A549 treated with GW870086 at 1 μM for 4 hours (cell line): ENCODE results near the gene OR4Q3. TPM values are rescaled to one million over a fixed set of nuclear protein-coding genes. Genes with fewer than 3 reads are reported as not detected.

Experiments
- total RNA-seq: library from RNA; stranded (reverse); fragments of 200-300 nt; extraction: Qiagen RNA extraction; gene quantifications from 5 replicates; pipeline ENCODE4 v1.2.3, GENCODE V29; 2022; ENCODE audit warnings: low read depth

Gene OR4Q3
- total RNA-seq, result not detected in 5 replicates

DNA sequence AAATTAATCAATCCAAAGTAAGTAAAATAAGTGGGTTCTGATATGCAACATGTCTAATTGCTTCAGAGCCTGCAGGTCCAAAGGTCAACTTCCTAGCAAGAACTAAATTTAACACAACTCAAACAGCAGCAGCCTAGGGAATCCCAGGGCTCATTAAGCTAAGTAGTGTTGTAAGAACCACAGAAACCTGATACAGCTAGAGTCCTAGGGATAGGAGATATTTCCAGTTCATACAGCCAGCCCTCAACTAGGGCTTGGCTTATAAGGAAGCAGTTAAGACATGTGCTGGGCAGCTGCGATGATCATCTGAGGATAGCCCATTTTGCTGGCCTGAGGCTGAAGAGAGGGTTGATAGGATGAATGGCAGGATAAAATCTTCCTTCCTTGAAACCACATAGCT is at the start of gene OR4Q3:
Gene OR4Q3, plus strand, starts transcription at position 316 of the 400 bp plus-strand sequence.

DNA sequence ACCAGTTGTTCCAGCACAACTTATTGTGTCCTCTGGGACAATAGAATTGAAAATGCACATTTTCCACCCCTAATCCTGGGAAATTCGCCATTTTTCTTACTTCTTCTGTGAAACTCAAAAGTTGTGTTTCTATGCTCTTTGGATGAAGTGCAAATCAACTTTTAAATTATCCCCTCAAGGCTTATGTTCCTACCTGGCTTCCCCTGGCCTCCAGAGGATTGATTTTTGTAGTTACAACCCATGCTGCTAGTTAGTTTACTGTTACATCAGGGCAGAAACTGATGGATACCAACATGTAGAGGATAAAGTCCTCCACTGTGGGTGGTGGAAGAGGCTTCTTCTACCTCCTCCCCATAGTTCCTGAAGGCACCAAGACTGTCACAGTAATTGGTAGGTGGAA is 29.8 kb downstream of the OR4Q3 start, which contains the start of gene OR4M1:
Gene OR4M1, plus strand, starts transcription at position 301 of the 400 bp plus-strand sequence. CDS start 6,819 bp downstream, outside the sequence.

Other genes starting within 250 kb of the OR4Q3 start
- gene OR11H2, start 29.7 kb upstream of the OR4Q3 start, total RNA-seq, result not detected in 5 replicates
- not detected in 5 replicates for gene OR4M1, start 29.9 kb downstream of the OR4Q3 start, total RNA-seq
- not detected in 5 replicates for gene OR4N2, start 60.2 kb downstream of the OR4Q3 start, total RNA-seq
- not detected in 5 replicates for gene OR4K2, start 131.6 kb downstream of the OR4Q3 start, total RNA-seq
- not detected in 5 replicates for gene OR4K5, start 177.0 kb downstream of the OR4Q3 start, total RNA-seq
- gene OR4K1, start 187.3 kb downstream of the OR4Q3 start, total RNA-seq, result not detected in 5 replicates
- not detected in 5 replicates for gene OR4K15, start 232.0 kb downstream of the OR4Q3 start, total RNA-seq